ENCODE measurements around the gene CCDC68. TPM values are rescaled to one million over a fixed set of nuclear protein-coding genes. Genes with fewer than 3 reads are reported as not detected.

Gene CCDC68
- total and polyA plus RNA-seq, 12 donors, result 1.8 to 12.7 (median 3.4) TPM

GRCh38 chr18:54916507-54916906, 42.8 kb downstream of the CCDC68 start:
- TF ChIP-seq, protein P1, sequence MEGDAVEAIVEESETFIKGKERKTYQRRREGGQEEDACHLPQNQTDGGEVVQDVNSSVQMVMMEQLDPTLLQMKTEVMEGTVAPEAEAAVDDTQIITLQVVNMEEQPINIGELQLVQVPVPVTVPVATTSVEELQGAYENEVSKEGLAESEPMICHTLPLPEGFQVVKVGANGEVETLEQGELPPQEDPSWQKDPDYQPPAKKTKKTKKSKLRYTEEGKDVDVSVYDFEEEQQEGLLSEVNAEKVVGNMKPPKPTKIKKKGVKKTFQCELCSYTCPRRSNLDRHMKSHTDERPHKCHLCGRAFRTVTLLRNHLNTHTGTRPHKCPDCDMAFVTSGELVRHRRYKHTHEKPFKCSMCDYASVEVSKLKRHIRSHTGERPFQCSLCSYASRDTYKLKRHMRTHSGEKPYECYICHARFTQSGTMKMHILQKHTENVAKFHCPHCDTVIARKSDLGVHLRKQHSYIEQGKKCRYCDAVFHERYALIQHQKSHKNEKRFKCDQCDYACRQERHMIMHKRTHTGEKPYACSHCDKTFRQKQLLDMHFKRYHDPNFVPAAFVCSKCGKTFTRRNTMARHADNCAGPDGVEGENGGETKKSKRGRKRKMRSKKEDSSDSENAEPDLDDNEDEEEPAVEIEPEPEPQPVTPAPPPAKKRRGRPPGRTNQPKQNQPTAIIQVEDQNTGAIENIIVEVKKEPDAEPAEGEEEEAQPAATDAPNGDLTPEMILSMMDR (IDR thresholded peaks at IDR 0.05), result no peak
- Histone ChIP-seq H3K27ac (no peak overlapping the region), H3K9me3 (peaks cover 0 to 4% (median 0%) of the 10 kb centered on the region in 11 donors), H3K27me3 (no peaks in the 10 kb centered on the region), H3K4me1 (no peaks in the 10 kb centered on the region), H3K36me3 (peaks cover 0 to 46% (median 0%) of the 10 kb centered on the region in 9 donors), H3K4me3 (no peak overlapping the region)
- intact Hi-C loops (cut with DNase I), result no loop called here
- 90 to 93% methylated on average over 3 of the region's 3 CpGs for WGBS, 2 donors
- no peak for DNase-seq
- no peak for ATAC-seq

- Histone ChIP-seq H3K4me3 (no peak overlapping the region), H3K4me1 (no peaks in the 10 kb centered on the region), H3K9me3 (no peaks in the 10 kb centered on the region), H3K36me3 (peaks cover 0 to 35% (median 0%) of the 10 kb centered on the region in 9 donors), H3K27me3 (no peaks in the 10 kb centered on the region), H3K27ac (no peak overlapping the region)
- intact Hi-C loops (cut with DNase I), result no loop called here
- WGBS, 2 donors, result 92 to 94% methylated on average over 4 of the region's 4 CpGs
- TF ChIP-seq, protein P1 (IDR thresholded peaks at IDR 0.05), result no peak
- ATAC-seq (no peak), DNase-seq (no peak)
Measured at GRCh38 chr18:54914816-54915215, 44.4 kb downstream of the CCDC68 start.

GRCh38 chr18:54911551-54911950, 47.7 kb downstream of the CCDC68 start:
- intact Hi-C loops (cut with DNase I), result no loop called here
- H3K27me3 ChIP-seq, result no peaks in the 10 kb centered on the region
- H3K9me3 ChIP-seq, result no peaks in the 10 kb centered on the region
- no peaks in the 10 kb centered on the region for H3K4me1 ChIP-seq
- H3K4me3 ChIP-seq, result no peak overlapping the region
- ATAC-seq (no peak), DNase-seq (no peak)
- 64 to 75% methylated on average over 2 of the region's 2 CpGs for WGBS, 2 donors
- peaks cover 0 to 24% (median 0%) of the 10 kb centered on the region in 9 donors for H3K36me3 ChIP-seq
- TF ChIP-seq, protein P1 (IDR thresholded peaks at IDR 0.05), result no peak
- H3K27ac ChIP-seq, result no peak overlapping the region

- intact Hi-C loops (cut with DNase I), result no loop called here
Measured at GRCh38 chr18:54910161-54910919, 48.9 kb downstream of the CCDC68 start.

More at GRCh38 chr18:54910161-54910919, 48.9 kb downstream of the CCDC68 start:
- Histone ChIP-seq H3K4me1 (no peaks in the 10 kb centered on the region), H3K27me3 (no peaks in the 10 kb centered on the region), H3K27ac (no peak overlapping the region), H3K9me3 (no peaks in the 10 kb centered on the region), H3K36me3 (peaks cover 0 to 15% (median 0%) of the 10 kb centered on the region in 9 donors), H3K4me3 (no peak overlapping the region)
- no peak for DNase-seq
- WGBS, 2 donors, result 76 to 85% methylated on average over 6 of the region's 6 CpGs
- ATAC-seq, result no peak
- TF ChIP-seq, protein P1 (IDR thresholded peaks at IDR 0.05), result no peak
